Myocyte (in vitro differentiated cells): ENCODE measurements around the gene VTI1A. TPM values are rescaled to one million over a fixed set of nuclear protein-coding genes. Genes with fewer than 3 reads are reported as not detected.
A peak's percentile ranks its signal among the peaks of the same experiment; 100 is the strongest.
"Not testable (repeated sequence)": the region's sequence is repeated elsewhere in the genome, so short reads cannot be mapped to it uniquely, and the experiment has no call there.

Experiments
- DNase-seq: peaks from one replicate; pipeline ENCODE4 v3.0.0-alpha.2; 2012; ENCODE audit warnings: low read depth
- polyA plus RNA-seq: library from polyadenylated mRNA; unstranded; fragments of >200 nt; gene quantifications from one replicate; pipeline ENCODE4 v1.2.1, GENCODE V29; 2012; ENCODE audit warnings: missing spikeins
- total RNA-seq: library from RNA; depleted of rRNA; stranded (reverse); fragments of >200 nt; gene quantifications from 2 replicates; pipeline ENCODE4 v1.2.3, GENCODE V29; 2014

Gene VTI1A
- 28.1 and 35.3 TPM in 2 replicates for total RNA-seq
- polyA plus RNA-seq: 10.7 TPM

GRCh38 chr10:112446855-112447619 is at the start of gene VTI1A, which contains the start of gene ZDHHC6:
VTI1A (plus strand) TSS chr10:112447215; CDS start chr10:112447374, 159 bp downstream.
ZDHHC6 (minus strand) TSS chr10:112446914; CDS start chr10:112445436, 1,478 bp downstream.
- DNase-seq: peak; percentile 88

DNA sequence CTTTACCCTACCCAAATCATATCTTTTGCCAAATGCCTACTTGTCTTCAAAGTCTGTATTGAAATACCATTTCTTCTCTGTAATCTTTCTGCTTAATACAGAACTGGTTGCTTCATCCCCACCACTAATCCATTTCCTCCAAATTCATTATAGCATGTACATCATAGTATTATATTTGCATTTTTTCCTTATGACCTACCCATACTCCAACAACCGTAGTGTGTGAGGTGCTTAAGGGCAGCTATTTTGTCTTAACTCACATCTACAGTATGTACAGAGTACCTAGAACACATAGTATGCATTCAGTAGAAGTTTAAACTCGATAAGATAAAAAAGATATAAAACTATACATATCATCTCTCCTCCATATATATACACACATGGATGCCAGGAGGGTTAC is 49.4 kb upstream of the VTI1A start:
- DNase-seq: no peak

DNA sequence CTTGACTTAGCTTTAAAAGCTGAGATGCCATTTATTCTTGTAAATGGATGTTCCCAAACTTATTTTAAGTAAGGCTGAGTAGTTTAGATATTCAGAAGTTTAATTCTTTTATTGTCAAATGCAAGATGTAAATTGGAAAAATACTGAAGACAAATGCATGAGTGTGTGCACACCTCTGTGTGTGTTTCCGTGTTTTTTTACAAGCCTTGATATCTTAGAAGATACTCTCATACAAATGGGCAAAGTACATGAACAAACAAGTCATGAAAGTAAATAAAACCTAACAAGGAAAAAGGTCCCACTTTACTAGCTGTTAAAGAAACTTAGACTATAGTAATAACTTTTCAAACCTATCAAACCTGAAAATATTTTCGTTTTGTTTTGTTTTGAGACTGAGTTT is 44.1 kb upstream of the VTI1A start:
- DNase-seq: no peak

DNA sequence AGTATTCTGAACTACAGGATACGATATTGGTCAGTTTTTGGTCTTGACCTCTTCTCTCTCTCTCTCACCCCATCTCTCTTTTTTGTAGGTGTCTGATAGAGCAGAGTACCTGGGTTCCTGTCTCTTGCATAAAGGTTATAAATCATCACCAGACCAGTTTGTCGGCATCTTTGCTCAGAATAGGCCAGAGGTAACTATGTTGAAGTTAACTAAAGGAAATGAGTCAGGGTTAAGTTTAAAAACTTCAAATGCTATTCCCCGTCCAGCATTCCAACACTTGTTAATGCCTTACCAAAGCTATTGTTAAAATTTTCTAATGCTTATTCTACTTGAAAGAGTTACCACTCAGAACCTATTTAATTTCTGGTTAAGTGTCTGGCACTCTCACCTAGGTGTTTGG is 42.4 kb upstream of the VTI1A start:
- no peak for DNase-seq

DNA sequence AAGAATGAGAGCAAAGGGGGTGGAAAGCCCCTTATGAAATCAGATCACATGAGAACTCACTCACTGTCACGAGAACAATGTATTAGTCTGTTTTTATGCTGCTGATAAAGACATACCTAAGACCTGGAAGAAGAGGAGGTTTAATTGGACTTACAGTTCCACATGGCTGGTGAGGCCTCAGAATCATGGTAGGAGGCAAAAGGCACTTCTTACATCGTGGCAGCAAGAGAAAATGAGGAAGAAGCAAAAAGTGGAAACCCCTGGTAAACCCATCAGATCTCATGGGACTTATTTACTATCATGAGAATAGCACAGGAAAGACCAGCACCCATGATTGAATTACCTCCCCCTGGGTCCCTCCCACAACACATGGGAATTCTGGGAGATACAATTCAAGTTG is 40.2 kb upstream of the VTI1A start:
- not testable (repeated sequence) for DNase-seq

GRCh38 chr10:112407696-112408095 is 39.3 kb upstream of the VTI1A start:
- no peak for DNase-seq

DNA sequence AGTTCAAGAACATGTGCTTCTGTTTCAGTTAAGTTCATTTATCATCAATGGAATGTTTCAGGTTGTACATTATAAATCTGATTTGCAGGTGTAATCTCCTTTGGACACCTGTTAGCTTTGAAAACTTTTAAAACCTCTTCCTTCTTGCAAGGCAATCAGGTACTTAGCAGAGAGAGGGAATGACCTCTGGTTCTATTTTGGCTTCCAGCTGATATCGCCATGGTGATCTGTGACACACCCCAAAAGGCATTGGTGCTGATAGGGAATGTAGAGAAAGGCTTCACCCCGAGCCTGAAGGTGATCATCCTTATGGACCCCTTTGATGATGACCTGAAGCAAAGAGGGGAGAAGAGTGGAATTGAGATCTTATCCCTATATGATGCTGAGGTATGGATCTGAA is 37.7 kb upstream of the VTI1A start:
- no peak for DNase-seq

DNA sequence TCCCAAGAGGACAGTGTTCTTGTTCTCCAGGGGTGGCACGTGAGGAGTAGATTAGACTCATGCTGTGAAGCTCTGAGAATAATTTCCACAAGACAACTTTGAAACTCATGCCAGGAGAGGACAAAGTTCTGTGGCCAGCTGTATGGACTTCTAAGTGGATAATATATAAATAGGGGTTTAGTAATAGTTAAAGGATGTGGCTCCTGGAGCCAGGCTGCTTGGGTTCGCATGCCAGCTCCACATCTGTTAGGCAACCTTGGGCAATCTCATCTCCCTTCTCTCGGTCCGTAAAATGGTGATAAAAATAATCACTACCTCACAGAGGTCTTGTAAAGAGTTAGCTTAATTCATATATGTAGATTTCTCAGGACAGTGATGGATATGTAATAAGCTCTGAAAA is 37.3 kb upstream of the VTI1A start:
- no peak for DNase-seq

DNA sequence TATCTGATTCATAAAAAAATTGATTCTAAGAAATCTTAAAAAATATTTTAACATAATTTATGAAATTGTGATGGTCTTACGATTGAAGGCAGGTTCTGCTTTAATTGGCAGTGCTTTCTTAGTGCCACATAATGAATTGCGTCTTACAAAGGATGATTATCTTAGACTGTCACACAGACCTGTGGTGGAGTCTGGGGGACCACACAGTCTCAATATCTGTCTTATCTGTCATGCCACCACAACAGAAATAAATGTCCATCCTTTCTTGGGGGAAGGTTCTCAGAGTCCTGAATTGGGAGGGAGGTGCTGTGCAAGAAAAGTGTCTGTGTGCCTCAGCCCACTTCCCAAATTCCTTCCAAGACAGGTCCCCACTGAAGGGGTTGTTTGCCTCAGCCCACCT is 34.3 kb upstream of the VTI1A start:
- no peak for DNase-seq

DNA sequence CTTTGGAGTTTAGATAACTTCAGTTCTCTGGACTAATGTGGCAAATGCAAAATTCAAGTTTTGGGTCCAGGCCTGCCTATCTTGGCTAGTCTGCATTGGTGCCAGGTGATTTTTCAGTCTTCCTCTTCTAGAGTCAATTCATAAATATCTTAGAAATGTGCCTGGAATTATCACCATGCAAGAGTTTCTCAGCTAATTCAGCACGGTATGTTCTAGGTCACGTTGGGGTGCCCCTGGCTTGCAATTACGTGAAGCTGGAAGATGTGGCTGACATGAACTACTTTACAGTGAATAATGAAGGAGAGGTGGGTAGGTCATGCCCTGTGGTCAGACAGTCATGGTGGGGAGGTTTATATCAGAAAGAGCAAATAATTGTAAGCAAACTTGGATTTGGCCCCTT is 25.3 kb upstream of the VTI1A start:
- no peak for DNase-seq

- no peak for DNase-seq
Measured at GRCh38 chr10:112424651-112425050, 22.4 kb upstream of the VTI1A start.

DNA sequence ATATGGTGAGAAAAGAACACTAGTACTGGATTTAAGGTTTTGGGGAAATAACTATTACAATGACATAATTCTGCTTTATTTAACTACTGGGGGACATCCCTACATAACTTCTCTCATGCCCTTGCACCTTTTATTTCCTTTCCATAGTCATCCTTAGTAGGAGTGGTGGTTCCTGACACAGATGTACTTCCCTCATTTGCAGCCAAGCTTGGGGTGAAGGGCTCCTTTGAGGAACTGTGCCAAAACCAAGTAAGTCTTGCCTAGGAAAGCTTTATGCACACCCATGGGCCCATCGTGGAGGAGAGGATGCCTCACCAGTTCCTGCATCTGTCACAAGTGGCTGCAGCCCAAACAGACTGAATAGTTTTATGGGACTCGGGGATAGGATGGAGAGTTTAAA is 20.9 kb upstream of the VTI1A start:
- DNase-seq: no peak

DNA sequence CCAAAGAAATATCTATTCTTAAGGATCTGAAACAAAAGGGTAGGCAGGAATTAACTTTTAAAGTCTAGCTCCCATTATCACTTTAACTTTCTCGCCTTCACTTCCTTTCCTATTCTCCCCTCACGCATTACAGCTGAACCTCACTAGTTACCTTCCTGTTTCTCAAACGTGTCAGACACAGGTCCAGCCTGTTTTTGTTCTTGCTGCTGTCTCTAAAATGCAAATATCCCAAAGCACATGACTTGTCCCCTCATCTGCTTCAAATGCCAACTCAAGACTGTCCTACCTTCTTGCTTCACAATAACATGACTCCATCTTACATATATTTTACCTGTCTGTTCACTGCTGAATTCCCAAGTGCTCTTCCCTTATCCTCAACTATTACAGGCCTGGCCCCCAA is 17.9 kb upstream of the VTI1A start:
- DNase-seq: no peak

GRCh38 chr10:112429654-112430230 is 17.3 kb upstream of the VTI1A start:
- no peak for DNase-seq

GRCh38 chr10:112433136-112433535 is 13.9 kb upstream of the VTI1A start:
- no peak for DNase-seq

DNA sequence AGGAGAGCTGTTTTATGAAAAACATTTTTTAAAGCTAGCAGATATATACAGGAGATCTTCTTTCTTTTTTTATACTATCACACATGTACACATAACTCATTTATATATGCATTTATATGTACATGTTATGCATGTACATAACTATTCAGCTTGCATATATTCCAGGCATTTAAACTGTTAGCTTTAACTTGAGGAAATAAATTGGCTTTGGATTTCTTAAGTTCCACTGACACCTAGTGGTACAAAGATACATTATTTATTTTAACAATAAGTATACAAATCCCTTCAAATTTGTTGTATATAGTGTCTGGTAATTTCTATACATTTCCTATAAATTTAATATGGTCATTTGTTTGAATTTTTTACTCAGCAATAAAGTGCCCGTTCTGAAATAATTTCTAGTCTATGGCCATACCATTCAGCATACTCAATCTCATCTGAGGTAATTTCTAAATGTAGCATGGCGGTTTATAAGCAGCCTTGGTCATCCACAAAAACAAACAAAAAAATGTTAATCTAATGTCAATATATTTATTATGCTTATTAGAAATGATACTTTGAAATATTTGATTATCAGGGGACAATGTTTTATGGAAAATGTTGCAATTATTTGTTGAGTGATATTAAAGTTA is 11.9 kb upstream of the VTI1A start:
- peak; percentile 18 for DNase-seq

DNA sequence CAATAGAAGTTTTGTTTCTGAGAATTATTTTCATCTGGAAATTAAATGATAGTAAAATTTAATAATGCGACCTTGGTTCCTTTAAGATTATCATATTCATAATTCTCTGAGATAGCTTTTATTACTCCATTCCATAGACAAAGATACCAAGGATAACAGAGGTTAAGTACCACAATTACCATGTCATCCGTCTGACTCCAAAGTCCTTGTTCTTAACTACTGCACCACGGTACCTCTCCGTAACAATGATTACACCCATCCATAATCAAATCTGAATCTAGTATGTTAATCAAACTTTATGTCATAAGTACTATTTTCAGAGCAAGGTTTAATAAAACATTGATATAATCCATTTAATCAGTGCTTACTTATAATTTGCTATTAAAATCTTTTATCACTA is 8.7 kb upstream of the VTI1A start:
- no peak for DNase-seq

GRCh38 chr10:112441520-112441919 is 5.5 kb upstream of the VTI1A start:
- DNase-seq: no peak

DNA sequence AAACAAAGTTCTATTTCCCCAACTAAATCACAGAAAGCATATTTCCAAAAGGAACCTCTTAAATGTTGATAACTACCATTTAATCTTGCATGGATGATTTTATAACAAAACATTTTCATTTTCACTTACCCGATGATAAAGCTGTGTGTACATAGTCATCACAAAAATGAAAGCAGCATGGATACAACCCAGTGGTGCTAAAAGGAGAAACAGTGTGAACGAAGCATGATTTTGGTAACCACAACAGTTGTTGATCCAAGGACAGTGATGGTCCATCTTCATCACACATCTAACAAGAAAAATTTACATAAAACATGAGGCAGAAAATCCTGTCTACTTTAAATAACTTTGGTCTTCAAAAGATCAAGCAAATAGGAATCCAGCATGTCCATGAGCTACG is 5.0 kb upstream of the VTI1A start:
- DNase-seq: no peak

- DNase-seq: peak; percentile 6
Measured at GRCh38 chr10:112446055-112446854, 760 bp upstream of the VTI1A start.

- DNase-seq: no peak
Measured at GRCh38 chr10:112447620-112447928, 559 bp downstream of the VTI1A start.

GRCh38 chr10:112448888-112449287 is 1.9 kb downstream of the VTI1A start:
- DNase-seq: no peak
